Astrocyte of the spinal cord (primary cell): ENCODE data around the gene DAP3.
"Not testable (repeated sequence)": the region's sequence is repeated elsewhere in the genome, so short reads cannot be mapped to it uniquely, and the experiment has no call there.

ENCODE experiments used
- DNase-seq: peaks from one replicate; pipeline ENCODE4 v3.0.0; 2011; ENCODE audit warnings: low read depth, low spot score
- H3K4me3 ChIP-seq: 2 replicates; pipeline ENCODE4 v1.5.1; 2011; ENCODE audit warnings: low read depth, mild to moderate bottlenecking, low read length, moderate library complexity
- CTCF ChIP-seq: IDR thresholded peaks from 2 replicates; pipeline ENCODE4 v1.5.1; 2012; ENCODE audit warnings: low read depth, mild to moderate bottlenecking, low read length, inconsistent platforms
- in situ Hi-C: cut with HindIII; loops from 2 replicates; pipeline ENCODE4 v1.10.0; 2017; ENCODE audit warnings: low sequenced_read_pairs

DAP3 gene

GRCh38 chr1:155689081-155689607 lies at the start of gene DAP3:
Gene DAP3, plus strand, starts transcription at chr1:155689091. Its CDS starts 20,689 bp downstream, at chr1:155709780.
- in situ Hi-C loops, DNase-seq: not testable (repeated sequence)
- peak within 1 kb of the TSS; percentile 96 for H3K4me3 ChIP-seq

- in situ Hi-C loops, result no loop called here
- DNase-seq, result no peak
- TF ChIP-seq CTCF, result no peak
- no peak overlapping the region for H3K4me3 ChIP-seq
Measured at GRCh38 chr1:155640367-155640766, 48.5 kb upstream of the DAP3 start.

- H3K4me3 ChIP-seq, in situ Hi-C loops: not testable (repeated sequence)
- DNase-seq, result peak; percentile 15
Measured at GRCh38 chr1:155642559-155643180, 46.2 kb upstream of the DAP3 start.

- DNase-seq, result no peak
- no peak for TF ChIP-seq CTCF
- in situ Hi-C loops, result no loop called here
Measured at GRCh38 chr1:155643230-155643629, 45.7 kb upstream of the DAP3 start.

GRCh38 chr1:155645034-155645598 lies 43.8 kb upstream of the DAP3 start:
- in situ Hi-C loops, result no loop called here
- no peak overlapping the region for H3K4me3 ChIP-seq
- no peak for TF ChIP-seq CTCF
- DNase-seq, result peak; percentile 7

More at GRCh38 chr1:155643230-155643629, 45.7 kb upstream of the DAP3 start:
- no peak overlapping the region for H3K4me3 ChIP-seq

- H3K4me3 ChIP-seq, result no peak overlapping the region
- no peak for TF ChIP-seq CTCF
- in situ Hi-C loops, result no loop called here
- peak; percentile 18 for DNase-seq
Measured at GRCh38 chr1:155645648-155646047, 43.2 kb upstream of the DAP3 start.

GRCh38 chr1:155646307-155646706 lies 42.6 kb upstream of the DAP3 start:
- H3K4me3 ChIP-seq, result no peak overlapping the region
- DNase-seq, result peak; percentile 32
- in situ Hi-C loops, result no loop called here
- TF ChIP-seq CTCF, result no peak
